Keratinocyte (primary cell): ENCODE results near the gene PTPDC1.

Experiments used
- CTCF ChIP-seq, 3 experiments: IDR thresholded peaks in 1 of 3; conservative IDR thresholded peaks in 1 of 3; optimal IDR thresholded peaks in 1 of 3; 2 replicates in 2 of 3; 3 replicates in 1 of 3; pipeline versions ENCODE3 to v1.5.1; 2011; ENCODE audit warnings: low read length in 3 of 3, mild to moderate bottlenecking in 3 of 3, moderate library complexity in 2 of 3, control low read depth in 1 of 3, inconsistent platforms in 1 of 3; ENCODE audit not compliant: insufficient read depth in 2 of 3; ENCODE audit errors: extremely low read depth in 1 of 3
- EZH2 ChIP-seq: IDR thresholded peaks from one replicate; pipeline ENCODE4 v1.6.1; 2012; ENCODE audit warnings: inconsistent platforms, mild to moderate bottlenecking, low read length, moderate library complexity

- TF ChIP-seq CTCF (optimal IDR thresholded peaks at IDR 0.05 in 1 of 3, IDR thresholded peaks at IDR 0.05 in 1 of 3, conservative IDR thresholded peaks at IDR 0.05 in 1 of 3; ENCODE audit: extremely low read depth in 1 of 3, insufficient read depth in 2 of 3, low read length in 3 of 3) (no peak), EZH2 (no peak)
Observed at GRCh38 chr9:94042516-94043360, 41.5 kb upstream of the PTPDC1 start.
